Mucosa of stomach (tissue), 1 donor: ENCODE data around the gene NFIA.

ENCODE experiments used
- H3K27me3 ChIP-seq: one replicate; pipeline ENCODE4 v1.7.0; 2013; ENCODE audit warnings: mild to moderate bottlenecking, low read length; ENCODE audit not compliant: control insufficient read depth, insufficient read depth
- H3K36me3 ChIP-seq: one replicate; pipeline ENCODE4 v1.7.0; 2013; ENCODE audit warnings: low read length; ENCODE audit not compliant: control insufficient read depth, insufficient read depth
- H3K4me1 ChIP-seq: one replicate; pipeline ENCODE4 v1.7.0; 2013; ENCODE audit warnings: mild to moderate bottlenecking, low read length; ENCODE audit not compliant: control insufficient read depth, insufficient read depth
- H3K4me3 ChIP-seq: one replicate; pipeline ENCODE4 v1.7.0; 2013; ENCODE audit warnings: low read length
- H3K9ac ChIP-seq: one replicate; pipeline ENCODE4 v1.7.0; 2013; ENCODE audit warnings: mild to moderate bottlenecking, low read length, moderate library complexity
- H3K9me3 ChIP-seq: one replicate; pipeline ENCODE4 v1.7.0; 2013; ENCODE audit warnings: mild to moderate bottlenecking, low read length, moderate library complexity; ENCODE audit not compliant: control insufficient read depth
- donor health status: Pancreatic carcinoma.

The NFIA gene

GRCh38 chr1:61491497-61491896 lies 409.1 kb downstream of the NFIA start:
- Histone ChIP-seq H3K9me3 (no peaks in the 10 kb centered on the region), H3K4me1 (no peaks in the 10 kb centered on the region), H3K4me3 (no peak overlapping the region), H3K27me3 (no peaks in the 10 kb centered on the region), H3K9ac (no peak overlapping the region), H3K36me3 (no peaks in the 10 kb centered on the region)

GRCh38 chr1:61494000-61494399 lies 411.6 kb downstream of the NFIA start:
- H3K4me1 ChIP-seq, result peaks cover 7% of the 10 kb centered on the region
- no peaks in the 10 kb centered on the region for H3K9me3 ChIP-seq
- no peak overlapping the region for H3K4me3 ChIP-seq
- H3K36me3 ChIP-seq, result no peaks in the 10 kb centered on the region
- H3K27me3 ChIP-seq, result no peaks in the 10 kb centered on the region
- H3K9ac ChIP-seq, result no peak overlapping the region

- Histone ChIP-seq H3K4me3 (no peak overlapping the region), H3K4me1 (peaks cover 7% of the 10 kb centered on the region), H3K9ac (no peak overlapping the region), H3K27me3 (no peaks in the 10 kb centered on the region), H3K36me3 (no peaks in the 10 kb centered on the region), H3K9me3 (no peaks in the 10 kb centered on the region)
Measured at GRCh38 chr1:61496501-61496900, 414.1 kb downstream of the NFIA start.

- Histone ChIP-seq H3K36me3 (no peaks in the 10 kb centered on the region), H3K9ac (no peak overlapping the region), H3K4me1 (peaks cover 7% of the 10 kb centered on the region), H3K9me3 (no peaks in the 10 kb centered on the region), H3K4me3 (no peak overlapping the region), H3K27me3 (no peaks in the 10 kb centered on the region)
Measured at GRCh38 chr1:61497013-61497412, 414.7 kb downstream of the NFIA start.

GRCh38 chr1:61498342-61498741 lies 416.0 kb downstream of the NFIA start:
- H3K27me3 ChIP-seq, result no peaks in the 10 kb centered on the region
- H3K9me3 ChIP-seq, result no peaks in the 10 kb centered on the region
- peaks cover 7% of the 10 kb centered on the region for H3K4me1 ChIP-seq

GRCh38 chr1:61501971-61502916 lies 419.9 kb downstream of the NFIA start:
- no peak overlapping the region for H3K4me3 ChIP-seq
- H3K4me1 ChIP-seq, result peaks cover under 1% of the 10 kb centered on the region
- no peaks in the 10 kb centered on the region for H3K27me3 ChIP-seq
- no peaks in the 10 kb centered on the region for H3K9me3 ChIP-seq
- H3K36me3 ChIP-seq, result no peaks in the 10 kb centered on the region
- H3K9ac ChIP-seq, result no peak overlapping the region

More at GRCh38 chr1:61498342-61498741, 416.0 kb downstream of the NFIA start:
- Histone ChIP-seq H3K4me3 (no peak overlapping the region), H3K9ac (no peak overlapping the region), H3K36me3 (no peaks in the 10 kb centered on the region)

- Histone ChIP-seq H3K9me3 (no peaks in the 10 kb centered on the region), H3K9ac (no peak overlapping the region), H3K27me3 (no peaks in the 10 kb centered on the region), H3K4me3 (no peak overlapping the region), H3K4me1 (no peaks in the 10 kb centered on the region), H3K36me3 (no peaks in the 10 kb centered on the region)
Measured at GRCh38 chr1:61504305-61504704, 421.9 kb downstream of the NFIA start.

GRCh38 chr1:61504852-61505390 lies 422.6 kb downstream of the NFIA start:
- Histone ChIP-seq H3K9ac (no peak overlapping the region), H3K36me3 (no peaks in the 10 kb centered on the region)

GRCh38 chr1:61506236-61506635 lies 423.9 kb downstream of the NFIA start:
- Histone ChIP-seq H3K4me3 (no peak overlapping the region), H3K9ac (no peak overlapping the region), H3K4me1 (no peaks in the 10 kb centered on the region), H3K9me3 (no peaks in the 10 kb centered on the region), H3K27me3 (no peaks in the 10 kb centered on the region), H3K36me3 (no peaks in the 10 kb centered on the region)

More at GRCh38 chr1:61504852-61505390, 422.6 kb downstream of the NFIA start:
- H3K4me1 ChIP-seq, result no peaks in the 10 kb centered on the region
- no peak overlapping the region for H3K4me3 ChIP-seq
- no peaks in the 10 kb centered on the region for H3K27me3 ChIP-seq
- no peaks in the 10 kb centered on the region for H3K9me3 ChIP-seq

GRCh38 chr1:61506944-61507500 lies 424.7 kb downstream of the NFIA start:
- Histone ChIP-seq H3K27me3 (no peaks in the 10 kb centered on the region), H3K4me1 (no peaks in the 10 kb centered on the region), H3K4me3 (no peak overlapping the region), H3K36me3 (no peaks in the 10 kb centered on the region), H3K9me3 (no peaks in the 10 kb centered on the region), H3K9ac (no peak overlapping the region)
